GM19463 (cell line): ENCODE data around the gene OSMR.
"Not testable (repeated sequence)": the region's sequence is repeated elsewhere in the genome, so short reads cannot be mapped to it uniquely, and the experiment has no call there.

Source experiments
- ATAC-seq: cut with Tn5 transposase; IDR thresholded peaks from one replicate; pipeline ENCODE4 v1.9.1; 2021; ENCODE audit warnings: mild to moderate bottlenecking, moderate library complexity; ENCODE audit not compliant: unreplicated experiment

The OSMR gene

GRCh38 chr5:38830521-38831051 lies 15.2 kb upstream of the OSMR start:
- ATAC-seq = no peak

DNA sequence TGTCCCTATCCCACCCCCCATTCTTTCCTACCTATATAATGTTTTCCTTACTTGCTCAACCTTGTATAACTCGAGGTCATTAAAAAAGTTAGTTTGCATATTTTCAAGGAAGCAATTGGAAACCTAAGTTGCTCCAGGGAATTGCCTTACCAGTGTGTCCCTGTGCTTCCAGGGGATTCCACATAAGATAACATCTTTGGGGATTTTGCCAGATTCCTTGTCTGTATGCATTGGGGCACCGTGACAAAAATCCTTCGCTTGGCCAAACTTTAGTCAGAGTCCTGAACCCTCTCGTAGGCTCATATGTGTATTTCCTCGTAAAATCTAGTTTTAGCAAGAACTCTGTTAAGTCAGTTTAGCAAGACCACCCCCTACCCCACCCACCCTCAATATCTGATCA lies 14.7 kb upstream of the OSMR start:
- ATAC-seq = no peak

DNA sequence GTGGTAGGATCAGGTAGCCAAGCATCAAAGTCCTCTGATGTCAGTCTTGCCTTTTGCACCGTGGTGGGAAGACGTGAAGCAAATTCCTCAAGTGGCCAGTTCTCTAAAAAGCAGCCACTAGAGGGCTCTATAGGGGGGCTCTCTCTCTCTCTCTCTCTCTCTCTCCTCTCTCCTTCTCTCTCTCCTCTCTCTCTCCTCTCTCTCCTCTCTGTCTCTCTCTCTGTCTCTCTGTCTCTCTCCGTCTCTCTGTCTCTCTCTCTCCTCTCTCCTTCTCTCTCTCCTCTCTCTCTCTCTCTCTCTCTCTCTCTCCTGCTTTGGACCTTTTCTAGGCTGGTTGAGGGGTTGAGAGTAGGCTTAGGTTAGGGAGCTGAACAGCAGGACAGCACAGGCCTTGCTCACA lies 13.9 kb upstream of the OSMR start:
- ATAC-seq = no peak

GRCh38 chr5:38832810-38833209 lies 13.0 kb upstream of the OSMR start:
- no peak for ATAC-seq

DNA sequence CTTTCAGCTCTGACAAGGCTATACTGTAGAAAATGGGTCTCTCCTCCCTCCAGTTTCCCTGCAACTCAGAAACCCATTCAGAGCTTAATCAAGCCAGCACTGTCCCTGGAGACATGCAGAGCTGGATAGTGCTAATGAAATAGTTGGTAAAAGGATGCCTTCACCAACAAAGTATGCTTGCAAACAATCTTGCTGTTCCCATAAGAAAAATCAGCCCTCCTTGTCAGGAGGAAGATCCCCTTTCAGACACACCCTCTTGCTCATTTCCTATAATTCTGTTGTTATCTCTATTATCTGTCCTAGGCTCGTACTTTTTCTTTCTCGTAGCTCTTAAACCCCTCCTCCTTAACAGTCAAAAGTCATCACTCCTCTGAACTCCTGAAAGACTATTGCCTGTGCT lies 9.9 kb upstream of the OSMR start:
- no peak for ATAC-seq

- no peak for ATAC-seq
Measured at GRCh38 chr5:38837416-38837815, 8.4 kb upstream of the OSMR start.

GRCh38 chr5:38837932-38838331 lies 7.9 kb upstream of the OSMR start:
- ATAC-seq = no peak

GRCh38 chr5:38843665-38844064 lies 2.1 kb upstream of the OSMR start:
- no peak for ATAC-seq

DNA sequence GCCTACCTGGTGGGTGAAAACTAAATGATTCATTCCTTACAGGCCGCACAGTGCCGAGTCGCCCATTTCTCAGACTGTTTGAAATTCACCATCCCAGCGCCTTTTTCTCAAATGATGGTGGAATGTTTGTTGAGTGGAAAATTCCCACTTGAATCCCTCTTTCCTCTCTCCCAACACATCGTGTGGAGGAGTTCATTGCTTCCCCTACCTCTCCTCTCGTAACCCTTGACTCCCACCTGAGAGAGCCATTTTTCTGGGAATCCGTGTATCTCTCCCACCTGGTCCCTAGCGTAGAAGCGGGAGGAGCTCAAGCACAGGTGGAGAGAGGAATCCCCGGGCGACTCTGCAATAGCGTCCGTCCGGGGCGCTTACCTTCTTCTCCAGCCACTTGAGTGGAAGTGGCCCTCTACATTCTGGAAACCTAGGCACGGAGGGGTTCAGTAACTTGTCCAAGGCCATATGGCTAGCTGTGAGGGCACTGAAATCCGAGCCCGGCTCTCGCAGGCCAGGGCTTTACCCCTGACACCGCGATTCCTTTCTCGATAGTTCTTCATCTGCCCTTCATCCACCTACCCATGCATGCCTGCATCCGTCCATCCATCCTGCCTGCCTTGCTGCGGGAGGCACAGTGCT lies 683 bp downstream of the OSMR start:
- no peak for ATAC-seq

- ATAC-seq = no peak
Measured at GRCh38 chr5:38847559-38848347, 1.9 kb downstream of the OSMR start.

- no peak for ATAC-seq
Measured at GRCh38 chr5:38848637-38849036, 2.8 kb downstream of the OSMR start.

DNA sequence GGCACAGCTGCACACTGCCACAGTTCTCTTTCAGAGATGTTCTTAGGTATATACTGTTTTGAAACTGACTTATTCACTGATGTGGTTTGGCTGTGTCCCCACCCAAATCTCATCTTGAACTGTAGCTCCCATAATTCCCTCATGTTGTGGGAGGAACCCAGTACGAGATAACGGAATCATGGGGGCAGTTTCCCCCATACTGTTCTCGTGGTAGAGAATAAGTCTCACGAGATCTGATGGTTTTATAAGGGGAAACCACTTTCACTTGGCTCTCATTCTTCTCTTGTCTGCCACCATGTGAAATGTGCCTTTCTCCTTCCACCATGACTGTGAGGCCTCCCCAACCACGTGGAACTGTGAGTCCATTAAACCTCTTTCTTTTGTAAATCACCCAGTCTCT lies 5.8 kb downstream of the OSMR start:
- not testable (repeated sequence) for ATAC-seq

DNA sequence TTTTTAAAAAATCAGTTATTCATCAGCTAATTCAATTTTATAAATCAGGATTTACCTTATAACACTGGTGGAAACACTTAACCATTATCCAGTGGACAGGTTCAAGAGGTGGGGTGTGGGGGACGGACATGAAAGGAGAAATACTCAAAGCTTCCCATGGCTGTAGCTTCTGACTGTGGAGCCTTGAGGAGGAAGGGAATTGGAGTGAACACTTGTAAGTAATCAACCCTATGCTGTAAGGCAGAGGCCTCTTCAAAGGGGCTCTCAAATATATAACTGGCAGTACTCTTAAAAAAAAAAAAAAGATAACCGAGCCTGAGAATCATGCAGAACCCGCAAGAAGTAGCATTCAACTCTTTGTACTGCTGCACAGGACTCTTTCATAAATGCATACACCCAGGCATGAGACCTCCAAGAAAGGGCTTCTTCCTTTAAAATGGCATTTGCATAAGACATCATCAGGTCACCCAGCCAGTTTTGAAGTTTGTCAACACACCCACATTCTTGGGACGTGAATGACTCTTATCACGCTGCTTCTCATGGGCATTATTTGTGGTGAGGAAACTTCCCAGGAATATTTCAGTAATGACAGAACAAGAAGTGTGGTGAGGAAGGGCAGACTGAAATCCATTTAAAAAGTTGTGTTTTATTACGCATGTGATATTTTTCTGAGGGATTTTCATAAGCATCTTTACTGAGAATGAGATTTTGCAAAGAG lies 8.1 kb downstream of the OSMR start:
- no peak for ATAC-seq

DNA sequence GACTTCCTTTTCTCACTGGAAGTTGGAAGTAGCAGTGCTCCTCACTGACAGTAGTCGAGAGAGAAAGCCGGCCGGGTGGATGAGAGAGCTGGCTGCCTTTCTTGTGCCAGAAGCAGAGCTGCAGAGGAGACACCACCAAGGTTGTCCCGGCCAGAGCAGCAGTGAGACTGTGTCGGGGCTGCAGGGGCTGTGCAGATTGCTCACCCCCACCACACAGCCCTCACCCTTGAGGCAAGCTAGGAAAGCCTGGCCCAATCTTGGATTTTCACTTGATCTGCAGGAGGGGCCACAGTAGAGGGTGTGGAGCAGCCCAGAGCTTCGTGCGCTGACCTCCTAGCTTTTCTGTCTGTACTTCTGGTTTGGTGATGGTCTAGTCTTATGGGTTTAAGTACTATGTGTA lies 9.1 kb downstream of the OSMR start:
- no peak for ATAC-seq

- ATAC-seq = no peak
Measured at GRCh38 chr5:38856660-38857059, 10.8 kb downstream of the OSMR start.

- ATAC-seq = no peak
Measured at GRCh38 chr5:38858839-38859238, 13.0 kb downstream of the OSMR start.

DNA sequence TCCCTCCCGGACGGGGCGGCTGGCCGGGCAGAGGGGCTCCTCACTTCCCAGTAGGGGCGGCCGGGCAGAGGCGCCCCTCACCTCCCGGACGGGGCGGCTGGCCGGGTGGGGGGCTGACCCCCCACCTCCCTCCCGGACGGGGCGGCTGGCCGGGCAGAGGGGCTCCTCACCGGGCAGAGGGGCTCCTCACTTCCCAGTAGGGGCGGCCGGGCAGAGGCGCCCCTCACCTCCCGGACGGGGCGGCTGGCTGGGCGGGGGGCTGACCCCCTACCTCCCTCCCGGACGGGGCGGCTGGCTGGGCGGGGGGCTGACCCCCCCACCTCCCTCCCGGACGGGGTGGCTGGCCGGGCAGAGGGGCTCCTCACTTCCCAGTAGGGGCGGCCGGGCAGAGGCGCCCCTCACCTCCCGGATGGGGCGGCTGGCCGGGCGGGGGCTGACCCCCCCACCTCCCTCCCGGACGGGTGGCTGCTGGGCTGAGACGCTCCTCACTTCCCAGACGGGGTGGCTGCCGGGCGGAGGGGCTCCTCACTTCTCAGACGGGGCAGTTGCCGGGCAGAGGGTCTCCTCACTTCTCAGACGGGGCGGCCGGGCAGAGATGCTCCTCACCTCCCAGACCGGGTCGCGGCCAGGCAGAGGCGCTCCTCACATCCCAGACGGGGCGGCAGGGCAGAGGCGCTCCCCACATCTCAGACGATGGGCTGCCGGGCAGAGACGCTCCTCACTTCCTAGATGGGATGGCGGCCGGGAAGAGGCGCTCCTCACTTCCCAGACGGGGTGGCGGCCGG lies 16.4 kb downstream of the OSMR start:
- not testable (repeated sequence) for ATAC-seq

DNA sequence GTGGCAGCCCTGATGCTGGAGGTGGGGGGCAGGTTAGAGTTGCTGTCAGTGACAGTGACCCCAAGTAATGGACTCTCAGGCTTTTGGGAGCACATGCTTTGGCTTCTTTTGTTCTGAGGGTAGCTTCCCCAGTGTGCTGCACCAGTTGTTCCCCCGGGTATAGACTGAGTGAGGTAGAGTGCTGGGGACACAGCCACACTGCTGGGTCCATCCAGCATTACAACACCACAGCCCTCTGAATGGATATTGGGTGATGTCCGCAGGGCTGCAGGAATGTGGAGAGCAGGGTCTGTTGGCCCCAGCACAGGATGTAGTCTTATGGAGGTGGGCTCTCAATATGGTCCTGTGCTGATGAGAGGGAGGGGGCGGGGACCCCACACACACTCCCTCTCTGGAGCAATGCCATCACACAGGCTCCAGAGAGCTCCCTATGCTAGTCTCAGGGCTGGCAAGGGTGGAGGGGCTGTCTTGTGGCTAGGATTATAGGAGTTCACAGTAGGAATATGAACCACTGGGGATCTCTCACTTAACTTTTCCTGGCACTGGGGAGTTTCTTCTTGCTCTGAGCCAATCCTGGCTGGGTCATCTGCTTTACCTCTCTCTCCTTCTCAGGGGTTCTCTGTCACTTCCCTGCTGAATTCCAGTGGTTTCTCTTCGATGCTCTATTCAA lies 20.7 kb downstream of the OSMR start:
- no peak for ATAC-seq

GRCh38 chr5:38867032-38867398 lies 21.2 kb downstream of the OSMR start:
- ATAC-seq = no peak

- ATAC-seq = no peak
Measured at GRCh38 chr5:38867416-38867815, 21.6 kb downstream of the OSMR start.

DNA sequence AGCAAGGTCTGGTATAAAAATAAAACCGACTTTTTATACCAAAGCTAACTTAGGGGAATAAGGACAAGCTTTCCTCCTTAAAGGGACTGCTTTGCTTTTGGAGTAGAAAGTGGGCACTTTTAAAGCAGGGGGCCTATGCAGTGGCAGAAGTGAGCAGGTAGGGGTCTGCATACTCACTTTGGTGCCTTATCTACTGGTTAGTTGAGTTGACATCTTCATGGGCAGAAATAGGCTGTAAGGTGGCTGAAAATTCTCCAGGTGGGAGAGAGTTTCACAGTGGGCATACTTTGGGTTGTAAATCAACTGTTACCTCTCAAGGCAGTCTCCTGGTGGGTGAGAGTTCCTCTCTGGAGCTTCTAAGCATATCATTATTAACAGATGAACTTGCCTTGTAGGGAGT lies 24.8 kb downstream of the OSMR start:
- no peak for ATAC-seq
